DMS 273 treated with DMSO at 0.1 percent for 48 hours (cell line): Measurements from ENCODE around the gene NRP2.

Source experiments
- DNase-seq: peaks from one replicate; lab custom pipeline; 2025; lab: John Stamatoyannopoulos, UW

NRP2 gene

GRCh38 chr2:205660521-205661124 lies 21.7 kb upstream of the NRP2 start:
- no peak for DNase-seq

GRCh38 chr2:205661281-205661680 lies 21.0 kb upstream of the NRP2 start:
- no peak for DNase-seq

- DNase-seq = no peak
Measured at GRCh38 chr2:205662206-205662965, 19.9 kb upstream of the NRP2 start.

GRCh38 chr2:205665791-205666190 lies 16.5 kb upstream of the NRP2 start:
- no peak for DNase-seq

GRCh38 chr2:205670292-205670691 lies 12.0 kb upstream of the NRP2 start:
- no peak for DNase-seq

GRCh38 chr2:205673312-205673711 lies 9.0 kb upstream of the NRP2 start:
- no peak for DNase-seq

GRCh38 chr2:205675861-205676516 lies 6.3 kb upstream of the NRP2 start:
- DNase-seq = peak; percentile 26

- DNase-seq = no peak
Measured at GRCh38 chr2:205678541-205679142, 3.7 kb upstream of the NRP2 start.

GRCh38 chr2:205679410-205680009 lies 2.8 kb upstream of the NRP2 start:
- DNase-seq = no peak

GRCh38 chr2:205680067-205680466 lies 2.2 kb upstream of the NRP2 start:
- peak; percentile 83 for DNase-seq

GRCh38 chr2:205680903-205681302 lies 1.4 kb upstream of the NRP2 start:
- DNase-seq = no peak

- no peak for DNase-seq
Measured at GRCh38 chr2:205681401-205682238, 681 bp upstream of the NRP2 start.

- no peak for DNase-seq
Measured at GRCh38 chr2:205682971-205683501, 735 bp downstream of the NRP2 start.

- no peak for DNase-seq
Measured at GRCh38 chr2:205683502-205684367, 1.4 kb downstream of the NRP2 start.

GRCh38 chr2:205684871-205685313 lies 2.6 kb downstream of the NRP2 start:
- DNase-seq = no peak

GRCh38 chr2:205685314-205686055 lies 3.2 kb downstream of the NRP2 start:
- peak; percentile 32 for DNase-seq

- DNase-seq = no peak
Measured at GRCh38 chr2:205686056-205686782, 3.9 kb downstream of the NRP2 start.

- DNase-seq = no peak
Measured at GRCh38 chr2:205686783-205687640, 4.7 kb downstream of the NRP2 start.
